ENCODE measurements around the gene PRLR.

- TF ChIP-seq CTCF (IDR thresholded peaks at IDR 0.05; ENCODE audit: low read depth, low read length) (no peak), POLR2A (IDR thresholded peaks at IDR 0.05; ENCODE audit: extremely low read depth, insufficient read length) (no peak), MAX (IDR thresholded peaks at IDR 0.05; ENCODE audit: low read depth, low read length) (no peak), MYC (IDR thresholded peaks at IDR 0.05; ENCODE audit: low read depth, low read length) (no peak)
Observed at GRCh38 chr5:35230038-35230611, at the start of gene PRLR.

All from NB4 (cell line).